Ureter (tissue), 1 donor: Measurements from ENCODE around the gene MAFG. TPM values are rescaled to one million over a fixed set of nuclear protein-coding genes. Genes with fewer than 3 reads are reported as not detected.

Source experiments
- DNase-seq: peaks from one replicate; pipeline ENCODE4 v3.0.0-alpha.2; 2020; ENCODE audit warnings: low spot score
- total RNA-seq: library from RNA; stranded (reverse); gene quantifications from one replicate; pipeline ENCODE4 v1.2.4, GENCODE V29; 2023
- donor health status: DM: yes; HTN: yes; CAD: no.

Gene MAFG
- total RNA-seq, 1 donor from 2014 or later = 14.1 TPM

DNA sequence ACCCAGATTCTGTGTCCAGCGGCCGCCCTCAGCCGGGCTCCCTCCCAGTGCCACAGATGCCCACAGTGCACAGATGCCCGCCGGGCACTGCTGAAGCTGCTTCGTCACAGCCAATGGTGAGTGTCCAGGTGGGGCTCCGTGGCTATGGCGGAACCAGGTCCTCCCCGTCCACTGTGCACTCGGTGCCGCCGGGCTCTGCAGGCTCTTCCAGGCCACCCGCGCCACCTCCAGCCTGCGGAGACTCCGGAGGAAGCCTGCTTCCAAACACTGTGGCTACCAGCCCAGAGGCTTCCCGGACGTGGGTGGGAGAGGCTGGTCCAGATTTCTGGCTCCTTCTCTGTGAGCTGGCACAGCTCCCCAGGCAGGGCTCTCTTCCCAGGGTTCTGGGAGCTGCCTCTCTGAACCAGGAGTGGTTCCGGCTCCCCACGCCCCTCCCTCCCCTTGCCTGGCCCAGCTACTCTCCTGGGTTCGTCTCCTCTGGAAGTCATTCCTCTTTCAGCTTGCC, 12.4 kb upstream of the MAFG start:
- DNase-seq = no peak

DNA sequence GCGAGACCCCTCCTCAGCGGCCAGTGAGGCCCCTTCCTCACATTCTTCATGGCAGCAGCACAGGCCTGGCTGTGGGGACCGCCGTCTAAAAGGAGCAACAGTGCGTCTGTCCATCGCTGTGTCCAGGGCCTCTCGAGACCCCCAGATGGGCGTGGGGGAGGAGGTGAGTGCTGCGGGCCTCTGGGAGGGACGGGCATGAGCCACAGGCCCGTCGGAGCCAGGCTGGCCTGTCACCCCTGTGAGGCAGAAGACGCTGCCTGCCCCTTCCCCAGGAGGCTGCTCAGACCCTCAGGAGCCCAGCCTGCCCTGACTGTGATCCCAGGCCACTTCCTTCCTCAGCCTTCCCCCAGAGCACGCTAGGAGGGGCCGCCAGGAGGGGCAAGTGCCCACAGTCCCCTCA, 11.7 kb upstream of the MAFG start:
- no peak for DNase-seq

DNA sequence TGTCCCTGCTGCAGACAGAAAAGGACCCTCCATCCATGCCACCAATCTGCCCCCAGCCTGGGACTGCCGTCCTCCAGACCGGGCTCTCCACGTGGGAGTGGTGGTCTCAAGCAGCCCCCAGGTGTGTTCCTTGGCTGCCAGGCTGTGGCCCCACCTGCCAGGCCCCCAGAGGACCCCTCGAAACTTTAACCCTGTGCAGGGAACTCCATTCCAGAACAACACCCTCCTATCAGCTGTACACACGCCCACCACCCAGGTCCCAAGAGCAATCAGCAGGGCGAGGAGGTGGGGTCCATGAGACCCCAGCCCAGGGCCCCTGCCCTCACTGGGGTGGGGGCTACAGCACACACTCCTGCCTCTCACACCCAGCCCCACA, 8.2 kb upstream of the MAFG start:
- DNase-seq = no peak

DNA sequence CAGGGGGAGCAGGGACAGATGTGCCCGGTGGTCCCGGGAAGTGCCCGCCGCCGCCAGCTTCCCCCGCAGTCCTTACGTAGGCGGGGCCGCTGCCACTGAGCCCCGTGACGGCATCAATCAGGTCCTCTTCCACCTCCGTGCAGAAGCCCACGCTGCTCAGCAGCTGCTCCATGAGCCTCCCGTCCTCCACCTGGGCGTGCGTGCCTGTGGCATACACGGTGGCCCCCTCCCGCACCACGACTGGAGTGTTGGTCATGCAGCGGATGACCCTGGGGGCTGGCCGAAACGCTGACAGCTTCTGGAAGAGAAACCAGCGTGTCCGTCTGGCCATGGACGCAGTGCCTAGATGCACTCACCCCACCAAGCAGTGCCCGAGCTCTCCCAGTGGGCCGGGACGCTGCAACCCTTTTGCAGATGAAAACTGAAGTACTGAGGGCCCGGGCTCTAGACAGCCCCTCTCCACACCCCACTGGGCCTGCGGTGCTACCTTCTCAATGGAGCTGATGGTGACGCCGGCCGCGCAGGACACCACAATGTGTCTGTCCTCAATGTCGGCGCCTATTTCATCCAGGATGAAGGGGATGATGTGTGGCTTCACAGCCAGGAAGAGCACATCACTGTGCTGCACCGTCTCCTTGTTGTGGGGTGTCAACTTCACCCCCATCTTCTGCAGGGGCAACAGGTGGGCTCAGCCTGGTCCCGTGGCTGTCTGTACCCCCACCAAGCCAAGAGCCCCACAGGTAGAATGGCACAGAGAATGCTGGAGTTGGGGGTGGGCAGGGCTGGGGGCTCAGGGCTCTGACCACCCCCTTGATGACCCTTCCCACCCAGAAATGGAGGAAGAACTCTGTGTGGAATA, 7.5 kb upstream of the MAFG start:
- DNase-seq = no peak

DNA sequence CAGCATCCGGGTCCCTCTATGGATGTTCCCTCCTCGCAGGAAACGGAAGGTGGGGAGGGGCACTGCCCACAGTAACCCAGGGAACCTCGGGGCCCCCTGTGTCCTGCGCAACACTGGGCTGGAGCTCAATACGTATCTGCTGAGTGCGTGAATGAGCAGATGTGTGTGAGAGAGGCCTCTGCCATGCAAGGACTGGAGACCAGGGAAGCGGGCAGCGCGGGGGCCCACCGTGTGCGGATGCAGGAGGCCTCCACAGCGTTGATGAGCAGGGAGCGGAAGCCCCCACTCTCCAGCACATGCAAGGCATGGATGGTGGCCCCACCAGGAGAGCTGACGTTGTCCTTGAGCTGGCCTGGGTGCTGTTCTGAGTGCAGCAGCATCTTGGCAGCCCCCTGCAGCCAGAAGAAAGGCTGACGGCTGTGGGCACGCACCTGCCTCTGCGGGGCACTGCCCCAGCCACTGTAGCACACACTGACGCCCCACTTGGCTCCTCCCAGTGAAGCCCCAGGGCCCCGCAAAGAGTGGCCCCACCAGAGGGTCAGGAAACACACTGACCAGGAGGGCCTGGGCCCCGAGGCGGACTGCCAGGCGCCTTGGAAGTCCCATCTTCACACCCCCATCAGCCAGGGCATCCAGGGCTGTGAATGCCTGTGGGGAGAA, 6.7 kb upstream of the MAFG start:
- no peak for DNase-seq

DNA sequence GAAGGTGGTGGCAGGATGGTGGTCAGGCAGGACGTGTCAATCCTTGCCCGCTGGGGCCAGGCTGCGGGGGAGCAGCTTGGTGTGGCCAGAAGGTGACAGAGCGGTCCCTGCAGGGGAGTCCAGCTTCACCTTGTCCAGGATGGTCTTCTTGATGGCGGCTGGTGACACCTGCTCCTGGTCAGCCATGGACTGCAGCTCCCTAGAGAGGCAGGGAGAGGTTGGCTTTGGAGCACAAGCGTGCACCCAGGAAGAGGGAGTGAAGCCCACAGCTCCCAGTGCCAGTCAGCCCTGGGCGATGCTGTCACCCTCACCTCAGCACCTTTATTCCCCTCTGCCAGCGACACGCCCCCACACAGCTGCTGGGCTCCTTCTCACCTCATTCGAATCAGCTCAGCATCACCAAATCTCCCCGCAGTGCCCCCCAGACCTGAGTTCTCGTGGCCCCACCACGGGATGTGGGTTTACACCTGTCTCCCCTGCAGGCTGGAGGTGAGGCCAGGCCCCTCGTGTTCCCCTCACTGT, 5.7 kb upstream of the MAFG start:
- DNase-seq = no peak

DNA sequence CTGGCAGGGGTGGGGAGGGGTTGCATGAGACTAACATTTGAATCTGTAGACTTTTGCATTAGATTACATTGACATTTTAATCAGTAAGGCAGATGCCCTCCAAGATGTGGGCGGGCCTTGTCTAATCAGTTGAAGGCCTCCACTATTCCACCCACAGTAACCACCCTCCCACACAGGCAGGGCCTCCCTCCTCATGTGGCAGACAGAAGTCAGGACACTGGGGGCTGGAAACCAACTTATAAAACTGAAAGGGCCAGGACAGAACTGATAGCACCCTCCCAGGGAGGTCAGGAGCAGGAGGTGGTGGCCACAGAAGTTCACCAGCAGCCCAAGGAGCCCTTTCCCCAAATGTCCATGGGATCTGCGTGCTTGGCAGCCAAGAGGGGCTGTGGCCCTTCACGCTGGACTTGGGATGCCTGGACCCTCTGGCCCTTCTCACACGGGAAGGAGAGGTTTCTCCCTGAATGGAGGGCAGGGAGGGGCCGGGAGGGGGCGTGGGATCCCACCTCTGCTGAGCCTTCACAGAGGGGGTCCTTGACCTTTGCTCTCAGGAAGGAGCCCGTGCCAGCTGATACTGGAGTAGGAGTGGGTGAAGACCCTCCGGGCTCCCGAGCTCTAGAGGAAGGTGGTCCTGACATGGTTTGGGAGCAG, 4.9 kb upstream of the MAFG start:
- DNase-seq = no peak

DNA sequence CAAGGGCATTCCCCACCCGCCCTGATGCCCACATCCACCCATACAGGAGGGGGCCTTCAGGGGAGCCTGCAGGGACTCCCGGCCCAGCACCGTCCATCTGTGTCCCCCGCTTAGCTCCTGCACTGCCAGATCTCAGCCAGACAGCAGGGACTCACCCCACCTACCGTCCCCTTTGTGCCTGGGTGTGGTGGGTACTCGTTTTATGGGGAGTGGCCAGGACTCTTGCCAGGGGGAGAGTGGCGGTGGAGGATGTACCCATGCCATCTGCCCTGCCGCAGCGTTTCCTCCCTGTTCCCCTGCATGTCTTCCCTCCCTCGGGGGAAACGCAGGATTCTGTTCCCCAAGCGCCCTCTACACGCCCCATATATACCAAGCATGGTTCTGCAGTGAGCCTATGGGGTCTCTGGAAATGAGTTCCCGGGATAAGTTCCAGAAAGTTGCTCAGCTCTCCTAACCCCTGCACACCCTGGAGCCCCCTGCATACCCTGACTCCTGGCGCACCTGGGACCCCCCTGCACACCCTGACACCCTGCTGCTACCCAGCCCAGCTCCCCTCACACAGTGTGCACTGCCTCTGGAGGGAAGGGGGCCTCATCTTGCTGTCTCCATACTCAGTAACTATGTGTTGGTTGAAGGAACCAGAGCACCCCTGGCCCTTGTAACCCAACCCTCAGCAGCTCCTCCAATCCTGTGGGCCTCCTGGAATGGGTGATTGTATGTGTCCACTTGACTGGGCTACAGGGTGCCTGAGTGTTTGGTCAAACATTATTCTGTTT, 4.2 kb upstream of the MAFG start:
- DNase-seq = no peak

DNA sequence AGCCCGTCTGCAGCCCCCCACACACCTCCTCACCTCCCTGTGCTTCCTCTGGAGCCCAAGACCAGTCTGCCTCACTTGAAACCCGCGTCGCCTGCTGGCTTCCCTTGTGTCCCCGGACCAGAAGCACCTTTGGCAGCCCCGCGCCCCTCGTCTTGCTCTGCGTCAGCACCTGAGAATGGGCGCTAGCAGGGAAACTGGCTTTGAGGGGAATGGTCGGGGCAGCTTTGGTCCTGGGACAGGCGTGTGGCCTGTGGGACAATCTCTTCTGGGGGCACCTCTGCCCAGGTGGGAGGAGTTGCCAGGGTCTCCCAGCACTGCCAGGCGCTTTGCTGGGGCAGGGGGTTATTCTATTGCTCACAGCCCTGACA, 3.6 kb upstream of the MAFG start:
- DNase-seq = no peak

DNA sequence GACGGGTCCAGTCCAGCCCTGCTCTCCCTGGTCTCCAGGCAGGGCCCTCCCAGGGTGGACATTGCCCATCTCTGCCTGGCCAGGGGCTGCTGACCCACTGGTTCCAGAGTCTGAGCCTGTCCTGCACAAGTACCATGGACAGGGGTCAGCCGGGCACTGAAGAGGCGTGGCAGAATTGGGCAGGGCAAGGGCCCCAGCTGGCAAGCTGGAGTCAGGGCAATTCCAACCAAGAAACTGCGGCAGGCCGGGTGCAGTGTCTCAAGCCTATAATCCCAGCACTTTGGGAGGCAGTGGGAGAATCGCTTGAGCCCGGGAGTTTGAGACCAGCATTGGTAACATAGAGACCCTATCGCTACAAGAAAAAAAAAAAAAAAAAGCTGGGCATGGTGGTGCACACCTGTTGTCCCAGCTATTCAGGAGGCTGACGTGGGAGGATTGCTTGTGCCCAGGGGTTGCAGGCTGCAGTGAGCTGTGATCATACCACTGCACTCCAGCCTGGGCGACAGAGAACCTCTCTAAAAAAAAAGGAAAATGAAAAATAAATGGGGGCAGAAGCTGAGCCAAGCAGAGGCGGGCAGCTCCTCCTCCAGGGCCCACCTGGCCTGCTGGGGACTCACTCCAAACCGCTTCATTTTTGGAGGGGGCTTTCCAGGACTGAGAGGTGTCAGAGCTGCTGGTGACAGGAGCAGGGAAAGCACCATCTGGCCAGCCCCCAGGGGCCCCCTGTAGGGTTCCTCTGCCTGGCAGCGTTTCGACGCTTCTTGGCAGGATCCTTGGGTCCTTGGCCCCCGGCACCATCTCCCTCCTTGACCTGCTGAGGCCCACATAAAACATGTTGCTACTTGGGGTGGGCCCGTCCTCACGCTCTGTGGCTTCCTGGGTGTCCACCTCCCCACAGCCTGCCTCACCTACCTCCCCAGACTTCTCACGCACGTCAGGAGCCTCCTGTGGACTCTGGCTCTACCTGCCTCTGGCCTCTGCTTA, 2.9 kb upstream of the MAFG start:
- DNase-seq = no peak

DNA sequence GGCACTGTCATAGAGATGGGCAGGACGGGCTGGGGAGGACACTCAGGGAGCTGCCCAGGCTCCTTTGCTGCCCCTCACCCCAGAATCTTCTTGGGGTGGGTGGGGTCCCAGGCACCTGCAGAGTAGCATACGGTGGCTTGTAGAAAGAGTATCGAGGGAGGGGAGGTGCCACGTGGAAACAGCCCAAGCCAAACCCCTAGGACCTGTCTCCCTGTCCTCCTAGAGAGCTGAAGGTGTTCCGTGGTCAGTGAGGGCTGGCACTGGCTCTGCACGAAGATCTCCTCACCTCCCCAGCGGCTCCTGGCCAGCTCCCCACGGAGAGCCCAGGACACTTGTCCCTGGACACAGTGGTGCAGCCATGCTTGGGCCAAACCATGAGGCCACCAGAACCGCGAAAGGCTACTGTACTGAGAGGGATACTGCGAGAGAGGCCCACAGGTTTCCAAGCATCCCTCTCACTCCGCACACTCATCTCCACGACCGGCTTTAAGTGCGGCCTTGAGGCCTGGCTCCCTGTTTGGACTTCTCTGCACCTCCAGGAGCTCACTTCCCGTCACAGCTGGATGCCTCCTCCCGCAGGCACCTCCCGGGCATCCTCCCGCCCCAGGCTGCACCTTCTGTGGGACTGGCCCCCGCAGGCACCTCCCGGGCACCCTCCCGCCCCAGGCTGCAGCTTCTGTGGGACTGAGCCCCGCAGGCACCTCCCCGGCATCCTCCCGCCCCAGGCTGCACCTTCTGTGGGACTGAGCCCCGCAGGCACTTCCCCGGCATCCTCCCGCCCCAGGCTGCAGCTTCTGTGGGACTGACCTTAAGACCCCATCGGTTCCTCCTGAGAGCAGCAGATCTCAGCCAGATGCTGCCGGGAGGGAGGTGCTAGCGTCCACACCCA, 2.0 kb upstream of the MAFG start:
- DNase-seq = no peak

DNA sequence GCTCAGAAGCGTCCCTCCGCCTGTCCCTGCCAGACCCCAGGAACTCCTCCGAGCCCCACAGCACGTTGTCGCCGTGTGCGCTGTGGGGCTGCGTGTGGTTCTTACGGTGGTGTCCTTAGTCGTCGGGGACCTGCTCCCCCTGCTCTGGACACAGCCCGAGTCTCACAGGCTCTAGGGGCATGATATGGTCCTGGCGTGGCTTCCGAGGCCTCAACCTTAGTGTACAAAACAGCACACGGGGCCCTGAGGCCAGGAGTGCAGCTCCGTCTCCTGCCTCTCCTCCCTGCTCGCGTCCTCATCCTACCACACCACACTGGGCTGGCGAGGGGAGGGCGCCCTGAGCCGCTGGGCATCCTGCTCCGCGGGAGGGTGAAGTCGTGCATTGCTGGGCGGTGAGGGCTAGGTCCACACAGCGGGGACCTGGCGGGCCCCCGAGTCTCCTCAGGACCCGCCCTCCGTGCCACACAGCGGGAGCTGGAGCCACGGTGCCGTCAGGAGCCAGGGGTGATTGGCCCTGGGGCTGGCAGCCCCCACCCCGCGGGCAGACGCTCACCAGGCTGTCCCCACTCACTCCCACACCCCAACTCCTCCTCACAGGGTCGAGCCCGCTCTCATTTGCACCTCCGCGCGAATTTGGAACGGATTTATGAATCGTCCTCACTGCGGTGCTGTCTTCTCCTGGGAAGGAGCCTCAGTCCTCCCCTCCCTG, 1.2 kb upstream of the MAFG start:
- no peak for DNase-seq

DNA sequence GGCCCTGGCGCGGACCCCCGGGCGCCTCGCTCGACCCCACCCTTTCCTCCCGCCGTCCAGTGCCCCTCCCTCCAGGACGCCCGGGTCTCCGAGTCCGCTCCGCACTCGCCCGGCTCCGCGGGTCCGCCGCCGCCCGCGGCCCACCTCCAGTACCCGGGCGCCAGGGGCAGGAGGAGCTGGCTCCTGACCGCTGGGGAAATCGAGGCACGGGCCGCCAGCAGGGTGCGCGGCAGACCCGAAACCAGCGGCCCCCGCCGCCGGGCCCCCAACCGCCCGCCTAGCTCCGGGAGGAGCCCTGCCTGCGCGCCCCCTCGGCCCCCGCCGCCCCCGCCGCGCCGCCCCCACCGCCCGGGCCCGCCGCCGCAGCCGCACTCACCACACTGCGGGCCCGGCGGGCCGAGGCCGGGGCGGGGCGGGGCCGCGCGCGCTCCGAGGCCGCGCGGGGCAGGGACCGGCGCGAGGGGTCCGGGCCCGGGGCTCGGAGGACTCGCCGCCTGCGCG, 333 bp downstream of the MAFG start:
- DNase-seq = no peak

DNA sequence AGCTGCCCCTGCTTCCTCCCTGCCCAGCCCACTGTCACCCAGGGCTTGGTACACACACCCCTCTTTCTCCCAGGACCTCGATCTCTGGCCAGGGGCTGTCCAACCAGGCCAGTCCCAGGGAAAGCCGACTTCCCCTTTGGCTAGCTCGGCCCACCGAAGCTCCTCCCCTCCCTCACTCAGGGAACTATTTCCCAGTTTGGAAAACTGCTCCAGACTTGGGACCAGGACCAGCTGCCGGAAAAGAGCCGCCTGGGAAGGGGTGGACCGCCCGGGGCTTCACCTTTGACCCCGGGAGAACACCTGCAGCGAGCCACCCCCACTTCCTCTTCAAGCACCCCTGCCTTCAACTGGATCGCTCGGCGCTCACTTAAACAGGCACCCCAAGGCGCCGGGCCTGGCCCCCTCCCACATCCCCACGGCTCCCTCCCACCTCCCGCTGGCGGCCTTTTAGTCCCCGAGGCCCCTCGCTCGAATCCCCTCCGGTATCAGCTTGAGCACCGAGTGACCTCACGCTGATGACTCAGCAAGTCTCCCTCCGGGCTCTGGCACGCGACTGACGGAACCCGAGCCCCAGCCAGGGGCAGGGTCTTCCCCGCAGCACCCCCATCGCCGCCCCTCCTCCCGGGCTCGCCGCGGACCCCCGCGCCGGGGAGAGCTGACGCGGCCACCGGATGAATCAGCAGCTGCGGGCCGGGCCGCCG, 934 bp downstream of the MAFG start:
- DNase-seq = peak; percentile 80

DNA sequence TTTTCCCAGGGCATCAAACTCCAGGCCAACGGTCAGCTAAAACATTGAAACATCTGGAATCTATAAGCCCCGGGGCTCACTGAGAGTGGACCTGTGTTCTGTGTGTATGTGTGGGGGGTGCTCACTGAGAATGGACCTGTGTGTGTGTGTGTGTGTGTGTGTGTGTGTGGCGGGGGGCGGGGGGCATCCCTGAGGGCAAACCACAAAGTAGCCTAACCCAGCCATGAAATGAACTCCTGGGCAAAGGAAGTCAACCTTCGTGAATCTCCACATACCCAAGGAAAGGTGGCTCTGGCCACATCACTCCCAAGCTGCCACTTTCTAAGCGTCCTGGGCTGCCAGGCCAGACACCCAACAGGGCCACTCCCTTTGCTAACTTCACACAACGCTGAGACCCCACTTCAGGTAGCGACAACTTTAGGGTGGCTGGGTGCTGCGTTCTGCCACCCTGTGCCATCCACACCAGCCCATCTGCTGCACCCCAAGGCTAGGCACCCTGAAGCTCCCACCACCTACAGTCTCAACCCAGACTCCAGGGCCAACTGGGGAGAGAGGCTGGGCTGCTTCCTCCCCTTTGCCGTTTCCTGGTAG, 1.6 kb downstream of the MAFG start:
- no peak for DNase-seq

DNA sequence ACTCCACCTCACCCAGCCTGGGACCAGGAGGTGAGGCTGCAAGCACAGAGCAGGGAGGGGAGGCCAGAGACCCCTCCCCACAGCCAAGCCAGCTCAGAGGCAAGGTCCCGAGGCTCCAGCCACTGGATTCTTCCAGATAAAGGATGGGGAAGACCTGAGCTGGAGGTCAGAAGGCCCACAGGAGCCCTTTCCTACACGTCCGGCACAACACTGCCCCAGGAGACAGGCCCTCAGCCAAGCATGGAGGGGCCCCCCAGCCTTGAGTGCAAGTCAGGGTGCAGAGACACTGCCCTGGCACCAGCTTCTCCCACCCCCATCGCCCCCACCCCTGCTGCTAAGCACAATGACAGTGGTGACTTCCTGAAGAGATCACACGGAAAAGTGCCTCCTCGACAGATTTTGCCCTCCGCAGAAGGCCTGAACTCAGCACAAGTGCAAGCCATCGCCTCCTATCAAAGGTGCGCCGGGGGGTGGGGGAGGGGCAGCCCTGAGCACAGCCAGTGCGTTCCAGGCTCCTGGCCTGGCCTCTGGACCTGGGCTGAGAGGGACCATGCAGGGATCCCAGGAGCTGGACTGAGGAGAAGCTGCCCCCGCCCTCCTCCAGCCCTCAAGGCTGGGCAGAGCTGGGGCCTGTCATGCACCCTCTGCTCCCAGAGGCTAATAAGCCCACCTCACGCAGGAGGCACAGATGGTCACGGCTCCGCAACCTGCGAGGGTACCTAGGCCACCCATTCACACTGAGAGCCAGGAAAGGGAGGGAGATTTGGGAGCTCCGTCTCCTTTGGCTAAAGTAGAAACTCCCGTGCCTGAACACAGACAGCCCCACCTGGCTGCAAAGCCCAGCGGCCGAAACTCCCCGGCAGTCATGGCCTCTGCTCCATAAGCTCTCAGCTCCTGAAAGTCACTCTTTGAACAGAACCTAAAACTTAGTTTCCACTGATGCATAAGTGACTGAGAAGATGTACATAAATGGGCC, 2.7 kb downstream of the MAFG start:
- no peak for DNase-seq
